A549 (cell line): ENCODE results near the gene KCTD11.
"Not testable (repeated sequence)": the region's sequence is repeated elsewhere in the genome, so short reads cannot be mapped to it uniquely, and the experiment has no call there.

Experiments used
- CEBPB ChIP-seq, 2 experiments: fragments of >200 bp in 1 of 2; sonication (Bioruptor Twin) in 1 of 2; formaldehyde crosslinking in 1 of 2; IDR thresholded peaks; 2 replicates each; pipeline ENCODE4 v1.6.1; 2012 to 2016
- EHF ChIP-seq: fragments of 250-450 bp; sonication (Bioruptor Pico); IDR thresholded peaks from 2 replicates; pipeline ENCODE4 v1.5.0; 2020; ENCODE audit warnings: mild to moderate bottlenecking
- POLR2A ChIP-seq: IDR thresholded peaks from 2 replicates; pipeline ENCODE4 v1.6.1; 2012; ENCODE audit warnings: mild to moderate bottlenecking, low read length
- RFX5 ChIP-seq: fragments of 450-650 bp; IDR thresholded peaks from 2 replicates; pipeline ENCODE4 v1.7.1; 2014; ENCODE audit warnings: antibody characterized with exemption, mild to moderate bottlenecking, moderate library complexity
- TF ChIP-seq, protein P1 (sequence below): fragments of >200 bp; sonication (Bioruptor Twin); formaldehyde crosslinking; IDR thresholded peaks from 3 replicates; pipeline ENCODE4 v1.5.1; 2016
- TF ChIP-seq, protein P2 (sequence below): fragments of 150-350 bp; IDR thresholded peaks from 2 replicates; pipeline ENCODE4 v1.6.1; 2014; ENCODE audit warnings: low read depth, mild to moderate bottlenecking, low read length

DNA sequence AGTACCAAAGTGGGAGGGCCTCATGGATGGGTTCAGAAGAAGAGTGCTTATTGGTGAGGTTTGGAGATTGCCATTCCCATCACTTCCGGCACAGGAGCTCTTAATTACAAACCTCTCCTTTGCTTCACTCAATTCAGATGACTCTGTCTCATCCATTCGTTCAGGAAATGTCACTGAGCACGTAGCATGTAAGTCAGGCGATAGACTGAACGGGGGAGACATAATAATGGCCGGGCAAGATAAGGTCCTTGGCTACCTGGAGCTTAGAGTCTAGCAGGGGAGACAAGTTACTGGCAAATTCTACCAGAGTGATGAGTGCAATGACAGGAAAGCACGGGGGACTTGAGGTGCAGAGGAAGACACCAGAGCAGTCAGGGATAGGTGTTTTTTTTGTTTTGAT is 14.0 kb downstream of the KCTD11 start:
- TF ChIP-seq, protein P1, sequence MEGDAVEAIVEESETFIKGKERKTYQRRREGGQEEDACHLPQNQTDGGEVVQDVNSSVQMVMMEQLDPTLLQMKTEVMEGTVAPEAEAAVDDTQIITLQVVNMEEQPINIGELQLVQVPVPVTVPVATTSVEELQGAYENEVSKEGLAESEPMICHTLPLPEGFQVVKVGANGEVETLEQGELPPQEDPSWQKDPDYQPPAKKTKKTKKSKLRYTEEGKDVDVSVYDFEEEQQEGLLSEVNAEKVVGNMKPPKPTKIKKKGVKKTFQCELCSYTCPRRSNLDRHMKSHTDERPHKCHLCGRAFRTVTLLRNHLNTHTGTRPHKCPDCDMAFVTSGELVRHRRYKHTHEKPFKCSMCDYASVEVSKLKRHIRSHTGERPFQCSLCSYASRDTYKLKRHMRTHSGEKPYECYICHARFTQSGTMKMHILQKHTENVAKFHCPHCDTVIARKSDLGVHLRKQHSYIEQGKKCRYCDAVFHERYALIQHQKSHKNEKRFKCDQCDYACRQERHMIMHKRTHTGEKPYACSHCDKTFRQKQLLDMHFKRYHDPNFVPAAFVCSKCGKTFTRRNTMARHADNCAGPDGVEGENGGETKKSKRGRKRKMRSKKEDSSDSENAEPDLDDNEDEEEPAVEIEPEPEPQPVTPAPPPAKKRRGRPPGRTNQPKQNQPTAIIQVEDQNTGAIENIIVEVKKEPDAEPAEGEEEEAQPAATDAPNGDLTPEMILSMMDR, result not testable (repeated sequence)
- TF ChIP-seq CEBPB (IDR thresholded peaks at IDR 0.05); EHF (CRISPR knock-in tag); RFX5; POLR2A: not testable (repeated sequence)
- TF ChIP-seq, protein P2, sequence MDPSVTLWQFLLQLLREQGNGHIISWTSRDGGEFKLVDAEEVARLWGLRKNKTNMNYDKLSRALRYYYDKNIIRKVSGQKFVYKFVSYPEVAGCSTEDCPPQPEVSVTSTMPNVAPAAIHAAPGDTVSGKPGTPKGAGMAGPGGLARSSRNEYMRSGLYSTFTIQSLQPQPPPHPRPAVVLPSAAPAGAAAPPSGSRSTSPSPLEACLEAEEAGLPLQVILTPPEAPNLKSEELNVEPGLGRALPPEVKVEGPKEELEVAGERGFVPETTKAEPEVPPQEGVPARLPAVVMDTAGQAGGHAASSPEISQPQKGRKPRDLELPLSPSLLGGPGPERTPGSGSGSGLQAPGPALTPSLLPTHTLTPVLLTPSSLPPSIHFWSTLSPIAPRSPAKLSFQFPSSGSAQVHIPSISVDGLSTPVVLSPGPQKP, result not testable (repeated sequence)
